ENCODE data around the gene CPNE7. TPM values are rescaled to one million over a fixed set of nuclear protein-coding genes. Genes with fewer than 3 reads are reported as not detected.

The CPNE7 gene
- total RNA-seq, 2 donors from 2014 or later: 11.1 to 44.7 TPM

- no peaks in the 10 kb centered on the region for H3K9me3 Mint-ChIP-seq
These were observed 32.6 kb downstream of the CPNE7 start for GRCh38 chr16:89607937-89608740.

GRCh38 chr16:89610108-89610453 lies 34.5 kb downstream of the CPNE7 start:
- ATAC-seq (replicated peaks): no peak
- H3K27me3 Mint-ChIP-seq: no peaks in the 10 kb centered on the region
- peaks cover 6% of the 10 kb centered on the region for H3K4me1 Mint-ChIP-seq
- no peaks in the 10 kb centered on the region for H3K36me3 Mint-ChIP-seq (ENCODE audit: low read depth)
- no peaks in the 10 kb centered on the region for H3K9me3 Mint-ChIP-seq
- no peak overlapping the region for H3K4me3 Mint-ChIP-seq
- no peak overlapping the region for H3K27ac Mint-ChIP-seq

More at GRCh38 chr16:89607937-89608740, 32.6 kb downstream of the CPNE7 start:
- no peak overlapping the region for H3K27ac Mint-ChIP-seq
- peaks cover 6% of the 10 kb centered on the region for H3K4me1 Mint-ChIP-seq
- ATAC-seq (replicated peaks): no peak
- no peaks in the 10 kb centered on the region for H3K27me3 Mint-ChIP-seq
- H3K36me3 Mint-ChIP-seq (ENCODE audit: low read depth): no peaks in the 10 kb centered on the region
- no peak overlapping the region for H3K4me3 Mint-ChIP-seq

GRCh38 chr16:89612415-89613166 lies 37.0 kb downstream of the CPNE7 start:
- Mint-ChIP-seq H3K27me3 (no peaks in the 10 kb centered on the region), H3K9me3 (no peaks in the 10 kb centered on the region), H3K27ac (peak overlapping the region; percentile 65), H3K36me3 (ENCODE audit: low read depth) (no peaks in the 10 kb centered on the region), H3K4me1 (peaks cover 12% of the 10 kb centered on the region), H3K4me3 (no peak overlapping the region)
- no peak for ATAC-seq (replicated peaks)

- H3K36me3 Mint-ChIP-seq (ENCODE audit: low read depth): no peaks in the 10 kb centered on the region
- H3K9me3 Mint-ChIP-seq: no peaks in the 10 kb centered on the region
- no peak for ATAC-seq (replicated peaks)
- no peak within 1 kb of the TSS for H3K4me3 Mint-ChIP-seq
- H3K4me1 Mint-ChIP-seq: peaks cover 12% of the 10 kb centered on the region
- no peaks in the 10 kb centered on the region for H3K27me3 Mint-ChIP-seq
- H3K27ac Mint-ChIP-seq: peak within 1 kb of the TSS; percentile 65
These were observed 37.8 kb downstream of the CPNE7 start, which contains the start of gene DPEP1 for GRCh38 chr16:89613231-89613953. TSS of gene DPEP1 (plus strand) at chr16:89613642. CDS start at chr16:89630411, 16,769 bp downstream.

GRCh38 chr16:89613954-89614459 lies 38.4 kb downstream of the CPNE7 start:
- Mint-ChIP-seq H3K9me3 (no peaks in the 10 kb centered on the region), H3K4me1 (peaks cover 12% of the 10 kb centered on the region), H3K27ac (no peak overlapping the region), H3K36me3 (ENCODE audit: low read depth) (no peaks in the 10 kb centered on the region), H3K27me3 (no peaks in the 10 kb centered on the region), H3K4me3 (no peak overlapping the region)
- no peak for ATAC-seq (replicated peaks)

GRCh38 chr16:89615176-89615575 lies 39.6 kb downstream of the CPNE7 start:
- Mint-ChIP-seq H3K9me3 (no peaks in the 10 kb centered on the region), H3K36me3 (ENCODE audit: low read depth) (no peaks in the 10 kb centered on the region), H3K27me3 (no peaks in the 10 kb centered on the region), H3K4me1 (peaks cover 12% of the 10 kb centered on the region), H3K27ac (no peak overlapping the region), H3K4me3 (no peak overlapping the region)
- ATAC-seq (replicated peaks): no peak

GRCh38 chr16:89615596-89616090 lies 40.1 kb downstream of the CPNE7 start:
- Mint-ChIP-seq H3K27ac (no peak overlapping the region), H3K27me3 (no peaks in the 10 kb centered on the region), H3K9me3 (no peaks in the 10 kb centered on the region), H3K4me3 (no peak overlapping the region), H3K36me3 (ENCODE audit: low read depth) (no peaks in the 10 kb centered on the region), H3K4me1 (peaks cover 12% of the 10 kb centered on the region)
- no peak for ATAC-seq (replicated peaks)

GRCh38 chr16:89616623-89617022 lies 41.1 kb downstream of the CPNE7 start:
- Mint-ChIP-seq H3K27ac (peak overlapping the region; percentile 83), H3K27me3 (no peaks in the 10 kb centered on the region), H3K36me3 (ENCODE audit: low read depth) (no peaks in the 10 kb centered on the region), H3K4me1 (peaks cover 12% of the 10 kb centered on the region), H3K4me3 (no peak overlapping the region), H3K9me3 (no peaks in the 10 kb centered on the region)
- no peak for ATAC-seq (replicated peaks)

- Mint-ChIP-seq H3K27ac (peak overlapping the region; percentile 83), H3K4me3 (no peak overlapping the region), H3K27me3 (no peaks in the 10 kb centered on the region), H3K36me3 (ENCODE audit: low read depth) (no peaks in the 10 kb centered on the region), H3K4me1 (peaks cover 12% of the 10 kb centered on the region), H3K9me3 (no peaks in the 10 kb centered on the region)
- no peak for ATAC-seq (replicated peaks)
These were observed 41.5 kb downstream of the CPNE7 start for GRCh38 chr16:89617036-89617435.

- Mint-ChIP-seq H3K36me3 (ENCODE audit: low read depth) (no peaks in the 10 kb centered on the region), H3K27me3 (peaks cover under 1% of the 10 kb centered on the region), H3K4me1 (peaks cover 6% of the 10 kb centered on the region), H3K9me3 (no peaks in the 10 kb centered on the region), H3K4me3 (no peak overlapping the region), H3K27ac (no peak overlapping the region)
- no peak for ATAC-seq (replicated peaks)
These were observed 42.8 kb downstream of the CPNE7 start for GRCh38 chr16:89618109-89618998.

GRCh38 chr16:89619840-89620239 lies 44.3 kb downstream of the CPNE7 start:
- Mint-ChIP-seq H3K4me3 (no peak overlapping the region), H3K4me1 (peaks cover 10% of the 10 kb centered on the region), H3K27me3 (peaks cover 8% of the 10 kb centered on the region), H3K27ac (no peak overlapping the region), H3K36me3 (ENCODE audit: low read depth) (no peaks in the 10 kb centered on the region), H3K9me3 (no peaks in the 10 kb centered on the region)
- no peak for ATAC-seq (replicated peaks)

- Mint-ChIP-seq H3K27me3 (peaks cover 8% of the 10 kb centered on the region), H3K4me3 (no peak overlapping the region)
These were observed 44.9 kb downstream of the CPNE7 start for GRCh38 chr16:89620406-89620841.

GRCh38 chr16:89621136-89621697 lies 45.7 kb downstream of the CPNE7 start:
- Mint-ChIP-seq H3K36me3 (ENCODE audit: low read depth) (no peaks in the 10 kb centered on the region), H3K4me3 (no peak overlapping the region), H3K9me3 (no peaks in the 10 kb centered on the region), H3K4me1 (peaks cover 10% of the 10 kb centered on the region), H3K27ac (no peak overlapping the region), H3K27me3 (peaks cover 8% of the 10 kb centered on the region)
- no peak for ATAC-seq (replicated peaks)

More at GRCh38 chr16:89620406-89620841, 44.9 kb downstream of the CPNE7 start:
- Mint-ChIP-seq H3K4me1 (peaks cover 10% of the 10 kb centered on the region), H3K36me3 (ENCODE audit: low read depth) (no peaks in the 10 kb centered on the region), H3K27ac (no peak overlapping the region), H3K9me3 (no peaks in the 10 kb centered on the region)
- no peak for ATAC-seq (replicated peaks)

Measured in activated T-helper 17 cell treated with anti-CD3 and anti-CD28 coated beads, Interleukin-2, amount 50 U/mL, for 72 hours (primary cell).